GM12878 (cell line): ENCODE data around the gene JOSD2. TPM values are rescaled to one million over a fixed set of nuclear protein-coding genes. Genes with fewer than 3 reads are reported as not detected.

Experiments
- ETV6 ChIP-seq, 2 experiments: fragments of 450-650 bp in 1 of 2; IDR thresholded peaks in 1 of 2; conservative IDR thresholded peaks in 1 of 2; 2 replicates each; pipeline ENCODE4 v1.6.1; 2014; ENCODE audit warnings: antibody characterized with exemption in 1 of 2, borderline replicate concordance in 1 of 2, low read depth in 1 of 2, mild to moderate bottlenecking in 1 of 2, moderate library complexity in 1 of 2
- FOXK2 ChIP-seq: fragments of 450-650 bp; IDR thresholded peaks from 2 replicates; pipeline ENCODE4 v1.6.1; 2017; ENCODE audit warnings: mild to moderate bottlenecking, moderate library complexity
- IKZF1 ChIP-seq: fragments of 450-650 bp; conservative IDR thresholded peaks from 2 replicates; pipeline ENCODE4 v1.6.1; 2017; ENCODE audit warnings: antibody characterized with exemption, mild to moderate bottlenecking
- IRF4 ChIP-seq: IDR thresholded peaks from 2 replicates; pipeline ENCODE4 v1.6.1; 2011; ENCODE audit warnings: low read depth, low read length
- KDM1A ChIP-seq: fragments of 200-600 bp; sonication (generic); IDR thresholded peaks from 2 replicates; pipeline ENCODE4 v1.6.1; 2016; ENCODE audit warnings: borderline replicate concordance
- MAX ChIP-seq: IDR thresholded peaks from 2 replicates; pipeline ENCODE4 v1.6.1; 2012; ENCODE audit warnings: low read depth, low read length, improper control_type of control experiment
- PAX8 ChIP-seq: fragments of 450-650 bp; IDR thresholded peaks from 2 replicates; pipeline ENCODE4 v1.6.1; 2017; ENCODE audit warnings: mild to moderate bottlenecking, moderate library complexity
- POLR2AphosphoS2 ChIP-seq: IDR thresholded peaks from 2 replicates; pipeline ENCODE4 v1.6.1; 2011; ENCODE audit warnings: low read depth, mild to moderate bottlenecking, low read length, improper control_type of control experiment, moderate library complexity
- PRDM15 ChIP-seq: fragments of 450-650 bp; formaldehyde crosslinking; IDR thresholded peaks from 2 replicates; pipeline ENCODE4 v1.4.0; 2020; ENCODE audit warnings: mild to moderate bottlenecking, moderate library complexity
- RAD51 ChIP-seq: fragments of 450-650 bp; IDR thresholded peaks from 2 replicates; pipeline ENCODE4 v1.6.1; 2016; ENCODE audit warnings: moderate library complexity, mild to moderate bottlenecking, inconsistent platforms
- RUNX3 ChIP-seq: IDR thresholded peaks from 2 replicates; pipeline ENCODE4 v1.6.1; 2012; ENCODE audit warnings: low read length, inconsistent platforms
- SIX5 ChIP-seq: IDR thresholded peaks from 2 replicates; pipeline ENCODE4 v1.6.1; 2011; ENCODE audit warnings: mild to moderate bottlenecking, low read depth, low read length, moderate library complexity; ENCODE audit not compliant: severe bottlenecking
- TARDBP ChIP-seq: IDR thresholded peaks from 2 replicates; pipeline ENCODE4 v1.6.1; 2016; ENCODE audit warnings: borderline replicate concordance
- ZBTB4 ChIP-seq: fragments of 450-650 bp; formaldehyde crosslinking; IDR thresholded peaks from 2 replicates; pipeline ENCODE4 v1.4.0; 2022; ENCODE audit warnings: mild to moderate bottlenecking, moderate library complexity
- ZNF24 ChIP-seq: fragments of 450-650 bp; IDR thresholded peaks from 2 replicates; pipeline ENCODE4 v1.6.1; 2017; ENCODE audit warnings: antibody characterized with exemption, mild to moderate bottlenecking
- ZSCAN29 ChIP-seq: fragments of 450-650 bp; IDR thresholded peaks from 2 replicates; pipeline ENCODE4 v1.6.1; 2017; ENCODE audit warnings: mild to moderate bottlenecking, moderate library complexity
- polyA plus RNA-seq, 11 experiments: library from polyadenylated mRNA; depleted of rRNA in 4 of 11; unstranded in 6 of 11; stranded (reverse) in 5 of 11; fragments of >200 nt; fragmentation: Nextera tagmentation in 4 of 11; fragmentation: Illumina TruSeq in 1 of 11; extraction: Ambion mirVana in 4 of 11; extraction: Trizol in 1 of 11; gene quantifications; 1 replicate in 1 of 11; 2 replicates in 10 of 11; pipeline versions ENCODE4 v1.2.1 to v1.2.3, GENCODE V29; 2011 to 2016; ENCODE audit warnings: inconsistent platforms in 2 of 11, missing spikeins in 2 of 11, low read depth in 1 of 11
- total RNA-seq, 4 experiments: library from RNA; depleted of rRNA in 3 of 4; stranded (reverse); fragments of >200 nt in 3 of 4; fragmentation: Illumina TruSeq in 1 of 4; extraction: Trizol in 1 of 4; gene quantifications; 2 replicates each; pipeline versions ENCODE4 v1.2.1 to v1.2.3, GENCODE V29; 2013 to 2021
- TF ChIP-seq, protein P1 (sequence below): fragments of 450-650 bp; formaldehyde crosslinking; IDR thresholded peaks from 2 replicates; pipeline ENCODE4 v1.5.0; 2022; ENCODE audit warnings: mild to moderate bottlenecking, missing genetic modification characterization
- TF ChIP-seq, protein P2 (sequence below): IDR thresholded peaks from 2 replicates; pipeline ENCODE4 v1.6.1; 2011; ENCODE audit warnings: mild to moderate bottlenecking, low read depth, low read length, moderate library complexity; ENCODE audit not compliant: insufficient replicate concordance

Gene JOSD2
- total and polyA plus RNA-seq, 10 of the 15 experiments (the other 5 are each of a cell fraction or from before 2014, with no cell fraction given): 0.91 to 26.7 (median 13.0) TPM

- no peak for TF ChIP-seq FOXK2
- no peak for TF ChIP-seq KDM1A
- TF ChIP-seq, protein P1, sequence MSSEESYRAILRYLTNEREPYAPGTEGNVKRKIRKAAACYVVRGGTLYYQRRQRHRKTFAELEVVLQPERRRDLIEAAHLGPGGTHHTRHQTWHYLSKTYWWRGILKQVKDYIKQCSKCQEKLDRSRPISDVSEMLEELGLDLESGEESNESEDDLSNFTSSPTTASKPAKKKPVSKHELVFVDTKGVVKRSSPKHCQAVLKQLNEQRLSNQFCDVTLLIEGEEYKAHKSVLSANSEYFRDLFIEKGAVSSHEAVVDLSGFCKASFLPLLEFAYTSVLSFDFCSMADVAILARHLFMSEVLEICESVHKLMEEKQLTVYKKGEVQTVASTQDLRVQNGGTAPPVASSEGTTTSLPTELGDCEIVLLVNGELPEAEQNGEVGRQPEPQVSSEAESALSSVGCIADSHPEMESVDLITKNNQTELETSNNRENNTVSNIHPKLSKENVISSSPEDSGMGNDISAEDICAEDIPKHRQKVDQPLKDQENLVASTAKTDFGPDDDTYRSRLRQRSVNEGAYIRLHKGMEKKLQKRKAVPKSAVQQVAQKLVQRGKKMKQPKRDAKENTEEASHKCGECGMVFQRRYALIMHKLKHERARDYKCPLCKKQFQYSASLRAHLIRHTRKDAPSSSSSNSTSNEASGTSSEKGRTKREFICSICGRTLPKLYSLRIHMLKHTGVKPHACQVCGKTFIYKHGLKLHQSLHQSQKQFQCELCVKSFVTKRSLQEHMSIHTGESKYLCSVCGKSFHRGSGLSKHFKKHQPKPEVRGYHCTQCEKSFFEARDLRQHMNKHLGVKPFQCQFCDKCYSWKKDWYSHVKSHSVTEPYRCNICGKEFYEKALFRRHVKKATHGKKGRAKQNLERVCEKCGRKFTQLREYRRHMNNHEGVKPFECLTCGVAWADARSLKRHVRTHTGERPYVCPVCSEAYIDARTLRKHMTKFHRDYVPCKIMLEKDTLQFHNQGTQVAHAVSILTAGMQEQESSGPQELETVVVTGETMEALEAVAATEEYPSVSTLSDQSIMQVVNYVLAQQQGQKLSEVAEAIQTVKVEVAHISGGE (CRISPR knock-in tag): peak; percentile 55; the same call in 1 of the 2 replicates
- TF ChIP-seq MAX: peak; percentile 90
- TF ChIP-seq PRDM15: no peak
- peak; percentile 50; the same call in 1 of the 2 replicates for TF ChIP-seq POLR2AphosphoS2
- no peak for TF ChIP-seq IRF4
- TF ChIP-seq PAX8: no peak
- no peak for TF ChIP-seq ZNF24
- peak; percentile 100 for TF ChIP-seq IKZF1
- TF ChIP-seq RUNX3: peak; percentile 28
- TF ChIP-seq SIX5: peak; percentile 96
- TF ChIP-seq, protein P2, sequence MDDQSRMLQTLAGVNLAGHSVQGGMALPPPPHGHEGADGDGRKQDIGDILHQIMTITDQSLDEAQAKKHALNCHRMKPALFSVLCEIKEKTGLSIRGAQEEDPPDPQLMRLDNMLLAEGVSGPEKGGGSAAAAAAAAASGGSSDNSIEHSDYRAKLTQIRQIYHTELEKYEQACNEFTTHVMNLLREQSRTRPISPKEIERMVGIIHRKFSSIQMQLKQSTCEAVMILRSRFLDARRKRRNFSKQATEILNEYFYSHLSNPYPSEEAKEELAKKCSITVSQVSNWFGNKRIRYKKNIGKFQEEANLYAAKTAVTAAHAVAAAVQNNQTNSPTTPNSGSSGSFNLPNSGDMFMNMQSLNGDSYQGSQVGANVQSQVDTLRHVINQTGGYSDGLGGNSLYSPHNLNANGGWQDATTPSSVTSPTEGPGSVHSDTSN: no peak
- no peak for TF ChIP-seq ZBTB4 (CRISPR knock-in tag)
- peak; percentile 86; the same call in 1 of the 2 replicates for TF ChIP-seq TARDBP
- peak in 1 of 2 experiments; percentile 68; a peak in 1 of 4 replicates for TF ChIP-seq ETV6 (conservative IDR thresholded peaks at IDR 0.05 in 1 of 2, IDR thresholded peaks at IDR 0.05 in 1 of 2; ENCODE audit: borderline replicate concordance in 1 of 2, low read depth in 1 of 2)
- TF ChIP-seq RAD51: peak; percentile 45; the same call in 1 of the 2 replicates
- no peak for TF ChIP-seq ZSCAN29
Measured at GRCh38 chr19:50511069-50511822, at the start of gene JOSD2 (continued).
